Effector memory CD4-positive, alpha-beta T cell (primary cell): Measurements from ENCODE around the gene FAM237B.
"Not testable (repeated sequence)": the region's sequence is repeated elsewhere in the genome, so short reads cannot be mapped to it uniquely, and the experiment has no call there.

ENCODE experiments used
- DNase-seq, 3 donors: peaks; one replicate each; pipeline ENCODE4 v3.0.0-alpha.2; 2020
- H3K27ac ChIP-seq: 2 replicates; pipeline ENCODE4 v1.7.0; 2013; ENCODE audit warnings: mild to moderate bottlenecking, low read length, moderate library complexity; ENCODE audit not compliant: insufficient read depth, poor library complexity, severe bottlenecking
- H3K27me3 ChIP-seq: replicated peaks from 2 replicates; pipeline ENCODE4 v1.7.0; 2013; ENCODE audit warnings: mild to moderate bottlenecking, low read length; ENCODE audit not compliant: insufficient read depth, control insufficient read depth, poor library complexity, severe bottlenecking
- H3K36me3 ChIP-seq: 2 replicates; pipeline ENCODE4 v1.7.0; 2013; ENCODE audit warnings: mild to moderate bottlenecking, low read length, moderate library complexity; ENCODE audit not compliant: control insufficient read depth, insufficient read depth
- H3K4me1 ChIP-seq: 2 replicates; pipeline ENCODE4 v1.7.0; 2013; ENCODE audit warnings: low read length, mild to moderate bottlenecking; ENCODE audit not compliant: control insufficient read depth, insufficient read depth, poor library complexity, severe bottlenecking
- H3K4me3 ChIP-seq: 2 replicates; pipeline ENCODE4 v1.7.0; 2013; ENCODE audit warnings: low read length, low read depth, mild to moderate bottlenecking; ENCODE audit not compliant: insufficient read depth, poor library complexity, severe bottlenecking
- H3K9me3 ChIP-seq: 2 replicates; pipeline ENCODE4 v1.7.0; 2013; ENCODE audit warnings: mild to moderate bottlenecking, low read length, moderate library complexity; ENCODE audit not compliant: control insufficient read depth

The FAM237B gene

DNA sequence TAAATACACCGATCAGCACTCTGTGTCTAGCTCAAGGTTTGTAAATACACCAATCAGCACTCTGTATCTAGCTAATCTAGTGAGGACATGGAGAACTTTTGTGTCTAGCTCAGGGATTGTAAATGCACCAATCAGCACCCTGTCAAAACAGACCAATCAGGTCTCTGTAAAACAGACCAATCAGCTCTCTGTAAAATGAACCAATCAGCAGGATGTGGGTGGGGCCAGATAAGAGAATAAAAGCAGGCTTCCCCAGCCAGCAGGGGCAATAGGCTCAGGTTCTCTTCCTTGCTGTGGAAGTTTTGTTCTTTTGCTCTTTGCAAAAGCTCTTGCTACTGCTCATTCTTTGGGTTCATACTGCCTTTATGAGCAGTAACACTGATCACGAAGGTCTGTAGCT, 13.8 kb upstream of the FAM237B start:
- H3K27ac ChIP-seq, DNase-seq, H3K36me3 ChIP-seq, H3K4me3 ChIP-seq, H3K9me3 ChIP-seq, H3K4me1 ChIP-seq, H3K27me3 ChIP-seq: not testable (repeated sequence)

DNA sequence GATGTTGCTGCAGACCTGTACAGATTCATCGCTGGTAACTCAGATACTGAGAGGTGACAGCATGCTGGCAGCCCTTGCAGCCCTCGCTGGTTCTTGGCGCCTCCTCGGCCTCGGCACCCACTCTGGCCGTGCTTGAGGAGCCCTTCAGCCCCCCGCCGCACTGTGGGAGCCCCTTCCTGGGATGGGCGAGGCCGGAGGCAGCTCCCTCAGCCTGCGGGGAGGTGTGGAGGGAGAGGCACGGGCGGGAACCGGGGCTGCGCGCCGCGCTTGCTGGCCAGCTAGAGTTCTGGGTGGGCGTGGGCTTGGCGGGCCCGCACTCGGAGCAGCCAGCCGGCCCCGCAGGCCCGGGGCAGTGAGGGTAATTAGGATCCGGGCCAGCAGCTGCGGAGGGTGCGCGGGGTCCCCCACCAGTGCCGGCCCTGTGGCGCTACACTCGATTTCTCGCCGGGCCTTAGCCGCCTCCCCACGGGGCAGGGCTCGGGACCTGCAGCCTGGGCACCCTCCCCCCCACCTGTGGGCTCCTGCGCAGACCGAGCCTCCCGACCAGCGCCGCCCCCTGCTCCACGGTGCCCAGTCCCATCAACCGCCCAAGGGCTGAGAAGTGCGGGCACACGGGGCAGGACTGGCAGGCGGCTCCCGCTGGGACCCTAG, 13.2 kb upstream of the FAM237B start:
- H3K27ac ChIP-seq: no peak overlapping the region
- DNase-seq: no peak
- no peaks in the 10 kb centered on the region for H3K36me3 ChIP-seq
- H3K27me3 ChIP-seq: no peaks in the 10 kb centered on the region
- no peak overlapping the region for H3K4me3 ChIP-seq
- H3K9me3 ChIP-seq: no peaks in the 10 kb centered on the region
- no peaks in the 10 kb centered on the region for H3K4me1 ChIP-seq

DNA sequence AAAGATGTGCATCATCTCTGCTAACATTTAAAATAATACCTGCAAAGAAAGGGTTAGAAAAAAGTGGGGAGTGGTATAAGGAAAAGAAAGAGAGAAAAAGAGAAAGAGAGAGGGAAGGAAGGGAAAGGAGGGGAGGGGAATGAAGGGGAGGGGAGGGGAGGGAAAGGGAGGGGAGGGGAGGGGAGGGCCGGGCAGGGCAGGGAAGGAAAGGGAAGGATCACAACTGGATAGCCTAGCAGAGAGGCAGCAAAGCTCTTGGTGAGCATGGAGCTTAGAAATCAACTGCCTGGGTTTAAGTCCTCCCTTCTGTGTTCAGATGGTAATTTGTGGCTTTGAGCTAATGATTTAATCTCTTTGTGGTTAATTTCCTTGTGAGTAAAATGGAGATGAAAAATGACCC, 5.4 kb upstream of the FAM237B start:
- no peaks in the 10 kb centered on the region for H3K9me3 ChIP-seq
- DNase-seq: no peak
- no peak overlapping the region for H3K27ac ChIP-seq
- no peaks in the 10 kb centered on the region for H3K36me3 ChIP-seq
- no peaks in the 10 kb centered on the region for H3K4me1 ChIP-seq
- H3K27me3 ChIP-seq: no peaks in the 10 kb centered on the region
- no peak overlapping the region for H3K4me3 ChIP-seq

DNA sequence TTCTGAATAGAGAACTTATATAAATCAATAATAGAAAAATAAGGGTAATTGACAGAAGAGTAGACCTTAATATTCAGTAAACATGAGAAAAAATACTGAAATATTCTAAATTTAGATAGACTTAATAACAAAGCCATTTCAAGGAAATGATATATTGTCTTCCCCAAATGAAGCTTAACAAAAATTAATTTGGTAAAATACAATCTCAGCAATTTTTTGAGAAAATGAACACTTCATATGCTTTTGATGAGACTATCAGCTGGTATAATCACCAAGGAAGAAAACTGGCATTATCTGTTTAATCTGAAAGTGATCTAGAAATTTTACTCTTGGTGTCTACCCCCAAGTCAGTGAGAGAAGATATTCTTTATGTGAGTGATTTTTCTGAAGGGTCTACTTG, 1.7 kb upstream of the FAM237B start:
- Histone ChIP-seq H3K27ac (no peak overlapping the region), H3K4me1 (peaks cover 4% of the 10 kb centered on the region), H3K36me3 (no peaks in the 10 kb centered on the region), H3K4me3 (no peak overlapping the region), H3K9me3 (no peaks in the 10 kb centered on the region), H3K27me3 (peaks cover 10% of the 10 kb centered on the region)
- DNase-seq: no peak

DNA sequence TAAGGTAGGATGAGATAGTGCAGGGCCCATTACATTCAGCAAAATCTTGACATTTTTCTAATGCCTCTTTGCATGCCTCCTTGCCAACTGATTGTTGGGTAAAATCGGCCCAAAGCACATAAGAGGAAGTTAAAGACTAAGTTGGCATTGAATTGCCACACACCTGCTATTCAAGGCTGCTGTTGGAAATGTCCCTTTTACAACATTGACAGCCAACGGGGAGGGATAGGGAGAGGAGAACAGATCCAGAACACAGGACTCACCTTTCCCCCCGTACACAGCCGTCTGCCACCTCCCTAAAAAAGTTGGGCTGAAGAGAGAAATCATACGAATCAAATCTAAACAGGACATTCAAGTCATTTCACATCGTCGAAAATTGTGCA, 695 bp downstream of the FAM237B start:
- H3K27me3 ChIP-seq: peaks cover 10% of the 10 kb centered on the region
- no peaks in the 10 kb centered on the region for H3K9me3 ChIP-seq
- no peak overlapping the region for H3K27ac ChIP-seq
- H3K4me1 ChIP-seq: peaks cover 4% of the 10 kb centered on the region
- no peaks in the 10 kb centered on the region for H3K36me3 ChIP-seq
- H3K4me3 ChIP-seq: no peak overlapping the region
- no peak for DNase-seq

DNA sequence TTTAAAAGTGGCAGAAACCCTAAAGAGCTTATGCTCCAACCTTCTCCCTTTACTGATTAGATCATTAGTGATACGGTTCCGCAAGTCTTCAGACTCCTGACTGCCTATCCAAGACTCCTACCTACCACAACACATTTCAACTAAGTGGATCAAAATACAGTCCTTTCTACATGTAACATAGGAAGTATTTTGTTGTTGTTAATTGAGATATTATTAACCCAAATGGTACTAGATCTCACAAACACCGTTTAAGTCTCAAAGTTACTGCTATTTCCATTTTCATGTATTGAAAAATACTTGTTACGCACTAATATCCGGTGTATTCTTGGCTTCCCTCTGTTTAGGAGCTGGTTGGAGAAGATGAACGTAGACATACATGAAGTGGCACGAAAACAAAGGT, 1.1 kb downstream of the FAM237B start:
- H3K4me1 ChIP-seq: peaks cover 4% of the 10 kb centered on the region
- H3K27me3 ChIP-seq: peaks cover 10% of the 10 kb centered on the region
- H3K36me3 ChIP-seq: no peaks in the 10 kb centered on the region
- no peak overlapping the region for H3K4me3 ChIP-seq
- no peak overlapping the region for H3K27ac ChIP-seq
- no peak for DNase-seq
- no peaks in the 10 kb centered on the region for H3K9me3 ChIP-seq

DNA sequence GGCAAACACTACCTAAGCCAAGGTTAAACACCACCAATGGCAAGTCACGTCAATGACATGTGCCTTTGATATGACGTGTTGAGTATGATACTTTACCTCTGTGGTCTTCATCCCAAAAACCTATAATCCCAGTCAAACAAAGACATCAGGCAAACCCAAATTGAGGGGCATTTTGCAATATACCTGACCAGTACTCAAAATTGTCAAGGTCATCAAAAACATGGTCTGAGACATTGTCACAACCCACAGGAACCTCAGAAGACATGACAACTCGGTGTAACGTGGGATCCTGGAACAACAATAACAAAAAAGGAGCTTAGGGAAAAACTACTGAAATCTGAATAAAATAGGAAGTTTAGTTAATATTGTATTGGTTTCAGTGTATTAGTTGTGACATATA, 7.2 kb downstream of the FAM237B start:
- Histone ChIP-seq H3K27ac (no peak overlapping the region), H3K36me3 (no peaks in the 10 kb centered on the region), H3K9me3 (no peaks in the 10 kb centered on the region), H3K27me3 (peaks cover 4% of the 10 kb centered on the region), H3K4me1 (no peaks in the 10 kb centered on the region), H3K4me3 (no peak overlapping the region)
- DNase-seq: no peak

DNA sequence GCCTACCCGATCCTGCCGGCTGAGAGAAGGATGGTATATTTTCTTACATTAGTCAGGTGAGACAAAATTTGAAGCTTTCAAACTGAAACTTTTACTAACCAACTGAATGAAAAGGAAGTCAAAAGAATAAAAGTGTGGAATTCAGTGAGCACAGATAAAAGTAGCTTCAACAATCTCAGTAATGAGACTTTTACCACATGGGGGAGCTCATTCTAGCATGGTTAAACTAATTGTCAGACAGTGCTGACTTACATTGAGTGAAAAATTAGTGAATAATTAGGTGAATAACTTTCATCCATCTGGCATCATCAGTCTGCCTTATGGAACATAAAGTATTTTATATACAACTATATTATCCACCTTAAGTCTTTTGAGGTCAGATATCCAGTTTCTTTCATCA, 8.4 kb downstream of the FAM237B start:
- Histone ChIP-seq H3K4me1 (no peaks in the 10 kb centered on the region), H3K36me3 (no peaks in the 10 kb centered on the region), H3K4me3 (no peak overlapping the region), H3K27me3 (no peaks in the 10 kb centered on the region), H3K9me3 (no peaks in the 10 kb centered on the region), H3K27ac (no peak overlapping the region)
- DNase-seq: no peak

DNA sequence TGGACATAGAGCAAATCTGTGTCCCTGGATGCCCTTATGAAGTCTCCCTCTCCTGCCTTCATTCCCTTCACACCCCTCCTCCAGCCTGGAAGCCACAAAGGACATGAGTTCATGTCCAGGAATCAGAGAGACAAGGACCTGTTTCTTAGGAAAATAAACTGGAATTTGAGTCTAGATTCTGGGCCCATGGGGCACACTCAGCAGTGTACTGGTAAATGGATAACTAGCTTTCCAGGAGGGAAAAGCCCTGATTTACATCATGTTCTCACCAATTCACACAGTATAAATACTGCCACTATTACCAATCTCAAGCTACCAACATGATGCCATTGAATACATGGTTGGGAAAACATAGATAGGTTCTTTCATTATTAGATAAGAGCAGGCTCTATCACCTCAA, 9.9 kb downstream of the FAM237B start:
- Histone ChIP-seq H3K4me3 (no peak overlapping the region), H3K4me1 (no peaks in the 10 kb centered on the region), H3K27me3 (no peaks in the 10 kb centered on the region), H3K9me3 (no peaks in the 10 kb centered on the region), H3K27ac (no peak overlapping the region), H3K36me3 (no peaks in the 10 kb centered on the region)
- DNase-seq: no peak

DNA sequence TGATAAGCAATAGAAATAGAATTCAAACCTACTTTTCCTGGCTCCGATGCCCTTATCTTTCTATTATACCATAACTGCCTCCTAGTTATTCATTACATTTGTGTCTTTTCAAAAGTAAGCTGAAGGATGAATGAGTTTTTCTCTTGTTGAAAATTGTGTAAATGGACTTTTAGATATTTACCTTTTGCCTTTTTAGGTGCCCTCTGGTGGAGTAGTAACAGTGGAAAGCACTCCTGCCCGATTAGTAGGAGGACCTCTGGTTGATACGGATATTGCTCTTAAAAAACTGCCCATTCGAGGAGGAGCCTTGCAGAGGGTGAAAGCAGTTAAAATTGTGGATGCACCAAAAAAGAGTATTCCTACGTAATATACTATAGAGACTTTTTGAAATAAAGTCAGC, 11.2 kb downstream of the FAM237B start:
- Histone ChIP-seq H3K4me1 (no peaks in the 10 kb centered on the region), H3K9me3 (no peaks in the 10 kb centered on the region), H3K4me3 (no peak overlapping the region), H3K27me3 (no peaks in the 10 kb centered on the region), H3K36me3 (no peaks in the 10 kb centered on the region), H3K27ac (no peak overlapping the region)
- no peak for DNase-seq

DNA sequence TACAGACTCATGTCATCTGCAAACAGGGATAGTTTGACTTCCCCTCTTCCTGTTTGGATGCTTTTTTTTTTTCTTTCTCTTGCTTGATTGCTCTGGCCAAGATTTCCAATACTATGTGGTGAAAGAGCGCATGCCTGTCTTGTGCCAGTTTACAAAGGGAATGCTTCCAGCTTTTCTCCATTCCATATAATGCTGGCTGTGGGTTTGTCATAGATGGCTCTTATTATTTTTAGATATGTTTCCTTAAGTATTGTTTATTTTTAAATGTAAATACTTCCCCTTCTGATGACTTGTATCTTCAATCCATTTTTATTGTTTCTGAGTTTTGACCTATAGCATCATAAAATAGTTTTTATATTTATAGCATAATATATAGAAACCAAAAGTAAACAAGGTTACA, 17.9 kb downstream of the FAM237B start:
- Histone ChIP-seq H3K9me3 (no peaks in the 10 kb centered on the region), H3K36me3 (no peaks in the 10 kb centered on the region), H3K27me3 (no peaks in the 10 kb centered on the region), H3K4me3 (no peak overlapping the region), H3K4me1 (no peaks in the 10 kb centered on the region), H3K27ac (no peak overlapping the region)
- no peak for DNase-seq
